ENCODE data around the gene LSM7. TPM values are rescaled to one million over a fixed set of nuclear protein-coding genes. Genes with fewer than 3 reads are reported as not detected.

Gene LSM7
- total RNA-seq, 1 experiment from 2014 or later: 421 TPM

- peaks cover 12% of the 10 kb centered on the region for H3K36me3 ChIP-seq (replicated peaks; ENCODE audit: control insufficient read depth, insufficient read depth, low read length)
- H3K4me3 ChIP-seq (ENCODE audit: insufficient read depth, low read depth, low read length): no peak overlapping the region
- no peak for DNase-seq
- H3K27me3 ChIP-seq (ENCODE audit: control insufficient read depth, insufficient read depth, low read length): no peaks in the 10 kb centered on the region
Measured at GRCh38 chr19:2326699-2327360, 1.6 kb downstream of the LSM7 start.

GRCh38 chr19:2325281-2326046 lies 2.9 kb downstream of the LSM7 start:
- H3K4me3 ChIP-seq (ENCODE audit: insufficient read depth, low read depth, low read length): no peak overlapping the region
- no peaks in the 10 kb centered on the region for H3K27me3 ChIP-seq (ENCODE audit: control insufficient read depth, insufficient read depth, low read length)
- H3K36me3 ChIP-seq (replicated peaks; ENCODE audit: control insufficient read depth, insufficient read depth, low read length): peaks cover 12% of the 10 kb centered on the region
- no peak for DNase-seq

- no peak for DNase-seq
- peaks cover 12% of the 10 kb centered on the region for H3K36me3 ChIP-seq (replicated peaks; ENCODE audit: control insufficient read depth, insufficient read depth, low read length)
- H3K27me3 ChIP-seq (ENCODE audit: control insufficient read depth, insufficient read depth, low read length): no peaks in the 10 kb centered on the region
- no peak overlapping the region for H3K4me3 ChIP-seq (ENCODE audit: insufficient read depth, low read depth, low read length)
Measured at GRCh38 chr19:2324220-2324948, 4.0 kb downstream of the LSM7 start.

- Histone ChIP-seq H3K4me3 (ENCODE audit: insufficient read depth, low read depth, low read length) (no peak overlapping the region), H3K27me3 (ENCODE audit: control insufficient read depth, insufficient read depth, low read length) (no peaks in the 10 kb centered on the region), H3K36me3 (replicated peaks; ENCODE audit: control insufficient read depth, insufficient read depth, low read length) (peaks cover 12% of the 10 kb centered on the region)
- no peak for DNase-seq
Measured at GRCh38 chr19:2323707-2324106, 4.7 kb downstream of the LSM7 start.

GRCh38 chr19:2321565-2322283 lies 6.7 kb downstream of the LSM7 start:
- DNase-seq: no peak
- H3K36me3 ChIP-seq (replicated peaks; ENCODE audit: control insufficient read depth, insufficient read depth, low read length): peaks cover 9% of the 10 kb centered on the region
- no peaks in the 10 kb centered on the region for H3K27me3 ChIP-seq (ENCODE audit: control insufficient read depth, insufficient read depth, low read length)
- H3K4me3 ChIP-seq (ENCODE audit: insufficient read depth, low read depth, low read length): no peak overlapping the region

- Histone ChIP-seq H3K27me3 (ENCODE audit: control insufficient read depth, insufficient read depth, low read length) (no peaks in the 10 kb centered on the region), H3K36me3 (replicated peaks; ENCODE audit: control insufficient read depth, insufficient read depth, low read length) (peaks cover 8% of the 10 kb centered on the region), H3K4me3 (ENCODE audit: insufficient read depth, low read depth, low read length) (no peak overlapping the region)
- no peak for DNase-seq
Measured at GRCh38 chr19:2320939-2321338, 7.4 kb downstream of the LSM7 start.

GRCh38 chr19:2320049-2320448 lies 8.3 kb downstream of the LSM7 start:
- H3K36me3 ChIP-seq (replicated peaks; ENCODE audit: control insufficient read depth, insufficient read depth, low read length): peaks cover 5% of the 10 kb centered on the region
- DNase-seq: no peak
- no peaks in the 10 kb centered on the region for H3K27me3 ChIP-seq (ENCODE audit: control insufficient read depth, insufficient read depth, low read length)
- no peak overlapping the region for H3K4me3 ChIP-seq (ENCODE audit: insufficient read depth, low read depth, low read length)

GRCh38 chr19:2319551-2319950 lies 8.8 kb downstream of the LSM7 start:
- Histone ChIP-seq H3K4me3 (ENCODE audit: insufficient read depth, low read depth, low read length) (no peak overlapping the region), H3K27me3 (ENCODE audit: control insufficient read depth, insufficient read depth, low read length) (no peaks in the 10 kb centered on the region), H3K36me3 (replicated peaks; ENCODE audit: control insufficient read depth, insufficient read depth, low read length) (peaks cover under 1% of the 10 kb centered on the region)
- no peak for DNase-seq

GRCh38 chr19:2318923-2319322 lies 9.5 kb downstream of the LSM7 start:
- no peaks in the 10 kb centered on the region for H3K36me3 ChIP-seq (replicated peaks; ENCODE audit: control insufficient read depth, insufficient read depth, low read length)
- DNase-seq: no peak
- no peaks in the 10 kb centered on the region for H3K27me3 ChIP-seq (ENCODE audit: control insufficient read depth, insufficient read depth, low read length)
- H3K4me3 ChIP-seq (ENCODE audit: insufficient read depth, low read depth, low read length): no peak overlapping the region

- no peak for DNase-seq
Measured at GRCh38 chr19:2317756-2318155, 10.6 kb downstream of the LSM7 start.

GRCh38 chr19:2317300-2317699 lies 11.1 kb downstream of the LSM7 start:
- Histone ChIP-seq H3K36me3 (replicated peaks; ENCODE audit: control insufficient read depth, insufficient read depth, low read length) (no peaks in the 10 kb centered on the region), H3K27me3 (ENCODE audit: control insufficient read depth, insufficient read depth, low read length) (no peaks in the 10 kb centered on the region), H3K4me3 (ENCODE audit: insufficient read depth, low read depth, low read length) (no peak overlapping the region)
- DNase-seq: no peak

More at GRCh38 chr19:2317756-2318155, 10.6 kb downstream of the LSM7 start:
- H3K4me3 ChIP-seq (ENCODE audit: insufficient read depth, low read depth, low read length): no peak overlapping the region
- no peaks in the 10 kb centered on the region for H3K27me3 ChIP-seq (ENCODE audit: control insufficient read depth, insufficient read depth, low read length)
- no peaks in the 10 kb centered on the region for H3K36me3 ChIP-seq (replicated peaks; ENCODE audit: control insufficient read depth, insufficient read depth, low read length)

- H3K27me3 ChIP-seq (ENCODE audit: control insufficient read depth, insufficient read depth, low read length): no peaks in the 10 kb centered on the region
- H3K36me3 ChIP-seq (replicated peaks; ENCODE audit: control insufficient read depth, insufficient read depth, low read length): no peaks in the 10 kb centered on the region
- peak; percentile 91 for DNase-seq
- no peak overlapping the region for H3K4me3 ChIP-seq (ENCODE audit: insufficient read depth, low read depth, low read length)
Measured at GRCh38 chr19:2315818-2316353, 12.5 kb downstream of the LSM7 start.

- Histone ChIP-seq H3K36me3 (replicated peaks; ENCODE audit: control insufficient read depth, insufficient read depth, low read length) (no peaks in the 10 kb centered on the region), H3K4me3 (ENCODE audit: insufficient read depth, low read depth, low read length) (no peak overlapping the region), H3K27me3 (ENCODE audit: control insufficient read depth, insufficient read depth, low read length) (no peaks in the 10 kb centered on the region)
- no peak for DNase-seq
Measured at GRCh38 chr19:2315121-2315817, 13.1 kb downstream of the LSM7 start.
